HG02973 (cell line): Measurements from ENCODE around the gene CANX.

Source experiments
- ATAC-seq: cut with Tn5 transposase; IDR thresholded peaks from one replicate; pipeline ENCODE4 v1.9.1; 2021; ENCODE audit warnings: moderate library complexity; ENCODE audit not compliant: unreplicated experiment

Gene CANX

GRCh38 chr5:179773686-179774040, 74.9 kb downstream of the CANX start:
- ATAC-seq = no peak

- no peak for ATAC-seq
These were observed 75.7 kb downstream of the CANX start for GRCh38 chr5:179774442-179774841.

- ATAC-seq = no peak
These were observed 77.7 kb downstream of the CANX start for GRCh38 chr5:179776411-179776938.

- ATAC-seq = no peak
These were observed 78.7 kb downstream of the CANX start for GRCh38 chr5:179777456-179777855.

- ATAC-seq = no peak
These were observed 79.1 kb downstream of the CANX start for GRCh38 chr5:179777909-179778308.

GRCh38 chr5:179778591-179778990, 79.8 kb downstream of the CANX start:
- ATAC-seq = no peak

GRCh38 chr5:179779826-179780225, 81.1 kb downstream of the CANX start:
- ATAC-seq = no peak

GRCh38 chr5:179780362-179780761, 81.6 kb downstream of the CANX start:
- ATAC-seq = no peak
